ENCODE results near the gene FIZ1.

Gene FIZ1

DNA sequence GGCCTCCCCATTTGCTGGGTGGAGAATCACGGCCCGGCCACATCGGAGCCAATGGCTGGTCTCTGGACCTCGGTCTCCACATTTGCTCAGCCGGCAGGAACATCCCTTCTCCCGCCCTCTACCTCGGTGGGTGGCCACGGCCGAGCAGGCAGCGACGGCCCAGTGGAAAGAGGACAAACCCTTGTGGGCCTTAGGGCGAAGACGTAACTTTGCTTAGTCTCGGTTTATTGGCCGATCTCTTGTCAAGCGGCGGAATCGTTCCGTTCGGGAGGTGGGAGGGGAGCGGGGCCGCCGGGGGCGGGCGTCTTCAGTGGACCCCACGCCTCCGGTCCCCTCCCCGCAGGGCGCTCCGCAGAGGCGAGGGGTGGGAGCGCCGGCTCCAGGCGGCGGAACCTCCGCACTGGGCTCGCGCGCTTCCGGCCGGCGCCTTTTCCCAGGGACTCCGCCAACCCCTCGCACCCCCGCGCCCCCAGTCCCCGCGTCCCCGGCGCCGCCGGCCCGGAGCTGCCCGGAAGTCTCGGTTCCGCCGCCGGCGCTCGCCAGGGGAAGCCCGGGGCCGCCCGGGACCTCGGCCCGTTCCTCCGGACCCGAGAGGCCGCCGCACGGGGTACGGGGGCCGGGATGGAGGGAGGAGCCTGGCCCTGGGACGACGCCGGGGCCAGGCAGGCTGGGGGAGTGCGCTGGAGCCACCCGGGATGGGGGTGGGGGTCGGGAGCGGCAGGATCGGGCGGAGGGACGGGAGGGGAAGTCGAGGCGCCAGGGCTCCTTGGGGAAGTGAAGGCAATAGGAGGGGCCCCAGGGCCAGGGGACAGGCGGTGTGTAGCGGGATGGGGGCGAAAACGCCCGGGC lies 41.5 kb upstream of the FIZ1 start, which contains the start of gene ZNF580:
Gene ZNF580 (plus strand): TSS at position 426 of the 849 bp plus-strand sequence. CDS start 1,507 bp downstream, outside the sequence.
- TF ChIP-seq, protein P1, sequence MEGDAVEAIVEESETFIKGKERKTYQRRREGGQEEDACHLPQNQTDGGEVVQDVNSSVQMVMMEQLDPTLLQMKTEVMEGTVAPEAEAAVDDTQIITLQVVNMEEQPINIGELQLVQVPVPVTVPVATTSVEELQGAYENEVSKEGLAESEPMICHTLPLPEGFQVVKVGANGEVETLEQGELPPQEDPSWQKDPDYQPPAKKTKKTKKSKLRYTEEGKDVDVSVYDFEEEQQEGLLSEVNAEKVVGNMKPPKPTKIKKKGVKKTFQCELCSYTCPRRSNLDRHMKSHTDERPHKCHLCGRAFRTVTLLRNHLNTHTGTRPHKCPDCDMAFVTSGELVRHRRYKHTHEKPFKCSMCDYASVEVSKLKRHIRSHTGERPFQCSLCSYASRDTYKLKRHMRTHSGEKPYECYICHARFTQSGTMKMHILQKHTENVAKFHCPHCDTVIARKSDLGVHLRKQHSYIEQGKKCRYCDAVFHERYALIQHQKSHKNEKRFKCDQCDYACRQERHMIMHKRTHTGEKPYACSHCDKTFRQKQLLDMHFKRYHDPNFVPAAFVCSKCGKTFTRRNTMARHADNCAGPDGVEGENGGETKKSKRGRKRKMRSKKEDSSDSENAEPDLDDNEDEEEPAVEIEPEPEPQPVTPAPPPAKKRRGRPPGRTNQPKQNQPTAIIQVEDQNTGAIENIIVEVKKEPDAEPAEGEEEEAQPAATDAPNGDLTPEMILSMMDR (IDR thresholded peaks at IDR 0.05; ENCODE audit: borderline replicate concordance, control extremely low read depth, extremely low read depth, insufficient read depth, missing control alignments): no peak

DNA sequence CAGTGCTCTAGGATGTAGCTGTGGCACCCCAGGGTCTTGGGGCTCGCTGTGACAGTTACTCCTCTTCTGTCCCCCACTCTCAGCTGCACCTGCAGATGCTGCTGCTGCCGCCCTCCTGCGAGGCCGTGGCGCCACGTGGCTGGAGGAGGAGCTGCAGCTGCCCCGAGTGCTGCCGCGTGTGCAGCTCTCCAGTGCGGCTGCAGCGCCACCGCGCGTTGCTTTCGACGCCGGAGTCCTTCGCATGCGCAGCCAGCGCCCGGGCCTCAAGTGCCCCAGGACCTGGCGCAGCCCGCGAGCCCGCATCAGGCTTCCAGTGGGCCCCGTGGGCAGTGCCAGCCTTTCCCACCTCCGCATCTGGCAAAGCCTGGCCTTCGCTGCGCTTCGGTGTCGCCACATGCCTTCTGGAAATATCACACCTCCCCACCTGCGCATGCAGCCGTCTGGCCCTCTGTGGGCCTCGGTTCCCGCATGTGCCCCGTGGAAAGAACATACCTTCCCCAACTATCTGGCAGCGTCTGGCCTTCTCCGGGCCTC lies 40.8 kb upstream of the FIZ1 start:
- in situ Hi-C loops (cut with MboI; ENCODE audit: low sequenced_read_pairs, unreplicated experiment): no loop called here
- DNase-seq (ENCODE audit: low spot score): peak; percentile 59
- TF ChIP-seq, protein P1 (IDR thresholded peaks at IDR 0.05; ENCODE audit: borderline replicate concordance, control extremely low read depth, extremely low read depth, insufficient read depth, missing control alignments): peak; percentile 12

More for the DNA sequence above, 41.5 kb upstream of the FIZ1 start, which contains the start of gene ZNF580:
- peak; percentile 82 for DNase-seq (ENCODE audit: low spot score)
- in situ Hi-C loops (cut with MboI; ENCODE audit: low sequenced_read_pairs, unreplicated experiment): no loop called here

DNA sequence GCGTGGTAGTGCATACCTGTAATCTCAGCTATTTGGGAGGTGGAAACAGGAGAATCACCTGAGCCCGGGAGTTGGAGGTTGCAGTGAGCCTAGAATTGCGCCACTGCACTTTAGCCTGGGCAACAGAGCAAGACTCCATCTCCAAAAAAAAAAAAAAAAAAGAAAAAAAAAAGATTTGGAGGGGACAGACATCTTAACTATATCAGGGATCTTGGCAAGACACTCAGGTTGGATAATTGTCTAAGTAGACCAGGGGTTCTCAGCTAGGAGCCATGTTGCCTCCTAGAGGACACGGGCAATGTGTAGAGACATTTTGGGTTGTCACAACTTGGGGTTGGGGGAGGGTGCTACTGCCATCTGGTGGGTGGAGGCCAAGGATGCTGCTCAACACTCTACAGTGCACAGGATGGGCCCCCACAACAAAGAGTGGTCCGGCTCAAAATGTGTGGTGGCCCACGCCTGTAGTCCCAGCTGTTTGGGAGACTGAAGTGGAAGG lies 39.6 kb upstream of the FIZ1 start:
- in situ Hi-C loops (cut with MboI; ENCODE audit: low sequenced_read_pairs, unreplicated experiment): no loop called here
- TF ChIP-seq, protein P1 (IDR thresholded peaks at IDR 0.05; ENCODE audit: borderline replicate concordance, control extremely low read depth, extremely low read depth, insufficient read depth, missing control alignments): peak; percentile 30
- DNase-seq (ENCODE audit: low spot score): no peak

DNA sequence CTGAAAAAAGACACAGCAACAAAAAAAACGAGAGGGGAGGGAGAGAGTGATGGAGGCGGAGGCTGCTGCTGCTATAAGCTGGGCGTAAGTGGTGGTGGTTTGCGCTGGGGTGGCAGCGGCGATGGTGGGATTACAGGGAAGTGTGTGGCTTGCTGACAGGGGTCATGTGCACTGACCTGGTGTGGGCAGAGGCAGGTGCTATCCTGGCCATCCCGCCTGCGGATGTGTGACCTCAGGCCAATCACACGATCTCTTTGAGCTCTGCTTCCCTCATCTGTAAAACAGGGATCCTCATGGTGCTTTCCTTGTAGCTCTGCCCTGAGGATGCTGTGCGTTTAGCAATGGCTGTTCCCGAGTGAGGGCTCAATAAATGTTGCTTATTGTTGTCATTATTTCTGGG lies 38.2 kb upstream of the FIZ1 start:
- TF ChIP-seq, protein P1 (IDR thresholded peaks at IDR 0.05; ENCODE audit: borderline replicate concordance, control extremely low read depth, extremely low read depth, insufficient read depth, missing control alignments): no peak
- no peak for DNase-seq (ENCODE audit: low spot score)
- in situ Hi-C loops (cut with MboI; ENCODE audit: low sequenced_read_pairs, unreplicated experiment): no loop called here

DNA sequence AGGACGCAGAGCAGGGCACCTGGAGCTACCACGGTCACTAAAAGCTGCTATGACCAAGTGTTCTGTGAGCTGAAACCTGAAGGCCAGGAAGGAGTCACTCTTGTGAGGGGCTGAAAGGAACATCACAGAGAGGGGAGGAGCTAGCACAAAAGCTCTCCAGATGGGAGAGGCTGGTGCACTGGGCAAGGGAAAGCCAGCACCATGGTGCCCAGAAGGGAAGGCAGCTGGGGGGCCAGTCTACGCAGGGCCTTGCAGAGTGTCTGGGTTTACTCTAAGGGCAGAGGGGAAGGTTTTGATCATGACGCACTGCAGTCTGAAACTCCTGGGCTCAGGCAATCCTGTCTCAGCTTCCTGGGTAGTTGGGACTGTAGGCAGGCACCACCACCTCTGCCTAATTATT lies 37.4 kb upstream of the FIZ1 start:
- TF ChIP-seq, protein P1 (IDR thresholded peaks at IDR 0.05; ENCODE audit: borderline replicate concordance, control extremely low read depth, extremely low read depth, insufficient read depth, missing control alignments): no peak
- in situ Hi-C loops (cut with MboI; ENCODE audit: low sequenced_read_pairs, unreplicated experiment): no loop called here
- no peak for DNase-seq (ENCODE audit: low spot score)

DNA sequence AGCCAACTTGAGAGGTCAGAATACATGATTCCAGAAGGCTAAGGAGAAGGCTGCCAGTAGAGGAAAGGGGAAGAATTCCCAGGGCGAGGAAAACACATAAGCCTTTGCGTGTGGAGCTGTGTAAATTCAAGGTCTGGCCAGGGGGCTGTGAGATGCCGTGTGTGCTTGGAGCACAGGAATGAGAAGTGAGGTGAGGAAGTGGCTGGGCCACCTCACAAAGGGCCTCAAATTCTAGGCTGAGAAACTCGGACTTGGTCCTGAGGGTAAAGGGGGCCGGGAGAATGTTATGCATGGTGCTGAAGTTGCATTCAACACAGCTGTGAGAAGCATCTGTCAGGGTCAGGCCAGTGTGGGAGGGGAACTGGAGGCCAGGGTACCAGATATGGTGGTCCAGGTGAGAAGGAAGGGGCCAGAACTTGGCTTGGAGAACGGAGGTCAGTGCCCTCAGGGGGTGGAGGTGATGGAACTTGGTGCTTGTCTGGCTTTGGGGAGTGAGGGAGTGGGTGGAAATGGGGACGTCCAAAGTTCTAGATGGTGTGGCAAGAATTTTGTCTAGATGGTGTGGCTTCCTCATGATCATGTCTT lies 36.6 kb upstream of the FIZ1 start:
- in situ Hi-C loops (cut with MboI; ENCODE audit: low sequenced_read_pairs, unreplicated experiment): no loop called here

More for the DNA sequence above, 36.6 kb upstream of the FIZ1 start:
- TF ChIP-seq, protein P1 (IDR thresholded peaks at IDR 0.05; ENCODE audit: borderline replicate concordance, control extremely low read depth, extremely low read depth, insufficient read depth, missing control alignments): no peak
- DNase-seq (ENCODE audit: low spot score): no peak

Measured in GM13976 (cell line).